WERI-Rb-1 (cell line): Measurements from ENCODE around the gene GRPEL2.
A peak's percentile ranks its signal among the peaks of the same experiment; 100 is the strongest.

Experiments used
- DNase-seq: peaks from one replicate; pipeline ENCODE4 v3.0.0-alpha.2; 2020
- H3K27ac ChIP-seq: fragments of 250-450 bp; sonication (Bioruptor Pico); 2 replicates; pipeline ENCODE4 v1.5.1; 2020; ENCODE audit warnings: mild to moderate bottlenecking, moderate library complexity
- H3K27me3 ChIP-seq: fragments of 250-450 bp; sonication (Bioruptor Pico); 2 replicates; pipeline ENCODE4 v1.5.1; 2021; ENCODE audit warnings: mild to moderate bottlenecking, low read depth, moderate library complexity; ENCODE audit not compliant: insufficient read depth, severe bottlenecking
- H3K36me3 ChIP-seq: fragments of 250-450 bp; sonication (Bioruptor Pico); 2 replicates; pipeline ENCODE4 v1.5.1; 2020; ENCODE audit warnings: mild to moderate bottlenecking, moderate library complexity
- H3K4me3 ChIP-seq: 2 replicates; pipeline ENCODE4 v1.5.1; 2011; ENCODE audit warnings: low read depth, mild to moderate bottlenecking, control low read depth, low read length
- H3K9me3 ChIP-seq: fragments of 250-450 bp; sonication (Bioruptor Pico); 2 replicates; pipeline ENCODE4 v1.5.1; 2021; ENCODE audit warnings: mild to moderate bottlenecking, moderate library complexity; ENCODE audit not compliant: severe bottlenecking
- CTCF ChIP-seq: IDR thresholded peaks from 2 replicates; pipeline ENCODE4 v1.5.1; 2011; ENCODE audit warnings: low read depth, mild to moderate bottlenecking, control low read depth, inconsistent platforms, low read length

Gene GRPEL2

GRCh38 chr5:149375434-149375833 is 30.1 kb downstream of the GRPEL2 start:
- Histone ChIP-seq H3K27ac (no peak overlapping the region), H3K9me3 (no peaks in the 10 kb centered on the region), H3K36me3 (no peaks in the 10 kb centered on the region), H3K27me3 (no peaks in the 10 kb centered on the region), H3K4me3 (no peak overlapping the region)
- DNase-seq: peak; percentile 29
- no peak for TF ChIP-seq CTCF

- no peaks in the 10 kb centered on the region for H3K27me3 ChIP-seq
- no peak overlapping the region for H3K4me3 ChIP-seq
- no peaks in the 10 kb centered on the region for H3K36me3 ChIP-seq
- no peak for DNase-seq
- H3K9me3 ChIP-seq: no peaks in the 10 kb centered on the region
- no peak for TF ChIP-seq CTCF
- H3K27ac ChIP-seq: no peak overlapping the region
These were observed 30.8 kb downstream of the GRPEL2 start for GRCh38 chr5:149376104-149376503.

- Histone ChIP-seq H3K27ac (no peak overlapping the region), H3K4me3 (no peak overlapping the region), H3K9me3 (no peaks in the 10 kb centered on the region), H3K27me3 (no peaks in the 10 kb centered on the region), H3K36me3 (no peaks in the 10 kb centered on the region)
- DNase-seq: no peak
- TF ChIP-seq CTCF: no peak
These were observed 31.6 kb downstream of the GRPEL2 start for GRCh38 chr5:149376711-149377447.

GRCh38 chr5:149378241-149378820 is 33.0 kb downstream of the GRPEL2 start:
- H3K27me3 ChIP-seq: no peaks in the 10 kb centered on the region
- no peak for TF ChIP-seq CTCF
- DNase-seq: no peak
- H3K4me3 ChIP-seq: no peak overlapping the region
- no peak overlapping the region for H3K27ac ChIP-seq
- no peaks in the 10 kb centered on the region for H3K36me3 ChIP-seq
- no peaks in the 10 kb centered on the region for H3K9me3 ChIP-seq

- Histone ChIP-seq H3K27ac (no peak within 1 kb of the TSS), H3K27me3 (no peaks in the 10 kb centered on the region), H3K36me3 (no peaks in the 10 kb centered on the region), H3K4me3 (no peak within 1 kb of the TSS), H3K9me3 (no peaks in the 10 kb centered on the region)
- no peak for DNase-seq
- TF ChIP-seq CTCF: no peak
These were observed 34.0 kb downstream of the GRPEL2 start, which contains the start of gene IL17B for GRCh38 chr5:149379177-149379761. Gene IL17B (minus strand): TSS chr5:149379292. CDS start chr5:149379225, 67 bp downstream.
